ENCODE data around the gene C1QL4. TPM values are rescaled to one million over a fixed set of nuclear protein-coding genes. Genes with fewer than 3 reads are reported as not detected.

C1QL4 gene
- total and polyA plus RNA-seq, 2 donors (not counting 1 experiment from before 2014, with no cell fraction given): not detected

- Histone ChIP-seq H3K4me3 (ENCODE audit: control extremely low read depth in 1 of 5, extremely low read depth in 1 of 5, insufficient read depth in 1 of 5, low read depth in 2 of 5, low read length in 4 of 5) (no peak overlapping the region), H3K36me3 (replicated peaks in 1 of 2; ENCODE audit: control extremely low read depth in 1 of 2, control insufficient read depth in 1 of 2, extremely low read depth in 1 of 2, insufficient read depth in 2 of 2, low read length in 1 of 2) (no peaks in the 10 kb centered on the region), H3K27me3 (replicated peaks in 1 of 4; ENCODE audit: control extremely low read depth in 1 of 4, control insufficient read depth in 3 of 4, insufficient read depth in 4 of 4, low read length in 3 of 4) (peaks cover 0 to 4% (median under 1%) of the 10 kb centered on the region in 4 experiments), H3K27ac (ENCODE audit: low read length in 2 of 2) (no peak overlapping the region), H3K79me2 (ENCODE audit: control insufficient read depth, insufficient read depth, low read length) (no peaks in the 10 kb centered on the region), H3K4me1 (ENCODE audit: control insufficient read depth in 2 of 2, insufficient read depth in 2 of 2, low read length in 2 of 2) (no peaks in the 10 kb centered on the region), H4K20me1 (ENCODE audit: control insufficient read depth, insufficient read depth, low read length, poor library complexity, severe bottlenecking) (no peaks in the 10 kb centered on the region), H3K9ac (ENCODE audit: low read length) (no peak overlapping the region), H3K4me2 (replicated peaks; ENCODE audit: low read depth, low read length, poor library complexity, severe bottlenecking) (no peak overlapping the region), H3K9me3 (ENCODE audit: control extremely low read depth in 1 of 3, control insufficient read depth in 2 of 3, insufficient read depth in 1 of 3, low read length in 2 of 3) (no peaks in the 10 kb centered on the region), H2AFZ (ENCODE audit: insufficient read depth, low read depth, low read length, poor library complexity, severe bottlenecking) (no peak overlapping the region)
- H3K4me1 Mint-ChIP-seq: no peaks in the 10 kb centered on the region
- DNase-seq (no peak), ATAC-seq (ENCODE audit: low read depth) (no peak)
- no peak for TF ChIP-seq CTCF (IDR thresholded peaks at IDR 0.05)
- TF ChIP-seq EZH2 (IDR thresholded peaks at IDR 0.05; ENCODE audit: borderline replicate concordance, insufficient read depth, low read depth, low read length, poor library complexity, severe bottlenecking): no peak
- H3K4me3 Mint-ChIP-seq: no peak overlapping the region
- CTCF ChIA-PET: no interaction called here
- POLR2A ChIA-PET: no interaction called here
- 95% methylated on average over 7 of the region's 7 CpGs for WGBS (ENCODE audit: insufficient coverage)
- no peak overlapping the region for H3K27ac Mint-ChIP-seq
- H3K9me3 Mint-ChIP-seq (ENCODE audit: insufficient read depth): no peaks in the 10 kb centered on the region
- peaks cover 44% of the 10 kb centered on the region for H3K27me3 Mint-ChIP-seq
- intact Hi-C loops (cut with micrococcal nuclease): no loop called here
Measured at GRCh38 chr12:49309386-49309785, 27.6 kb downstream of the C1QL4 start.

DNA sequence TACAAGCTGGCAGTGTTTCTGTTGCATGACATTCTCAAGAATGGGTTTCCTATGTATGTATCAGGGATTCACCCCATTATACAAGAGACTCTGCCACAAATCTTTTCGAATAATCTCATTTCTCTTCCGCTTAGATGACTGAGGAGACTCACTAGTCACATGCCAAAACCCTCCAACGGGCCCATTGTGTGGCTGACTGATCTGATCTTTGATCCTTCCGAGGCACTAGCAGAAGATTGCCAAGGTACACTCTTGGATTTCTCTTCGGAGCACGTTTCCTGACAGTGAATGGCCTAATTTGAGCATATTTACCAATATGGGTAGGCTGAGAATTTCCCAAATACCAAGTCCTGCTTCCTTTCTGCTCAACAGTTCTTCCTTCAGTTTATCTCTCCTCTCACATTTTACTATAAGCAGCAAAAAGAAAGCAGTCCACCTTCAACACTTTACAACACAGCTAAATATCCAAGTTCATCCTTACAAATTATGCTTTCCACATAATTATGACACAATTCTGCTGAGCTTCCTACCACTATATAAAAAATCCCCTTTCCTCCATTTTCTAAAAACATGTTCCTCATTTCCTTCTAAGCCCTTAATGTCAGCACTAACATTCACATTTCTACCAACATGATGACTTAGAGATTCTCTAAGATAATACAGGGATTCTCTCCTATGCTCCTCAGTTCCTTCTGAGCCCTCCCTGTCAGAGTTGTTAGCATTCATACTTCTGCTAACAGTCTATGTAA is 31.1 kb downstream of the C1QL4 start:
- 83% methylated on average over 2 of the region's 6 CpGs for WGBS (ENCODE audit: insufficient coverage)
- Histone ChIP-seq H3K27ac (ENCODE audit: low read length in 2 of 2) (no peak overlapping the region), H3K9ac (ENCODE audit: low read length) (no peak overlapping the region), H4K20me1 (ENCODE audit: control insufficient read depth, insufficient read depth, low read length, poor library complexity, severe bottlenecking) (no peaks in the 10 kb centered on the region), H3K4me2 (replicated peaks; ENCODE audit: low read depth, low read length, poor library complexity, severe bottlenecking) (no peak overlapping the region), H3K27me3 (replicated peaks in 1 of 4; ENCODE audit: control extremely low read depth in 1 of 4, control insufficient read depth in 3 of 4, insufficient read depth in 4 of 4, low read length in 3 of 4) (peaks cover 0 to 15% (median 2%) of the 10 kb centered on the region in 4 experiments), H3K36me3 (replicated peaks in 1 of 2; ENCODE audit: control extremely low read depth in 1 of 2, control insufficient read depth in 1 of 2, extremely low read depth in 1 of 2, insufficient read depth in 2 of 2, low read length in 1 of 2) (no peaks in the 10 kb centered on the region), H3K4me3 (ENCODE audit: control extremely low read depth in 1 of 5, extremely low read depth in 1 of 5, insufficient read depth in 1 of 5, low read depth in 2 of 5, low read length in 4 of 5) (no peak overlapping the region), H3K4me1 (ENCODE audit: control insufficient read depth in 2 of 2, insufficient read depth in 2 of 2, low read length in 2 of 2) (no peaks in the 10 kb centered on the region), H3K9me3 (ENCODE audit: control extremely low read depth in 1 of 3, control insufficient read depth in 2 of 3, insufficient read depth in 1 of 3, low read length in 2 of 3) (no peaks in the 10 kb centered on the region), H2AFZ (ENCODE audit: insufficient read depth, low read depth, low read length, poor library complexity, severe bottlenecking) (no peak overlapping the region), H3K79me2 (ENCODE audit: control insufficient read depth, insufficient read depth, low read length) (no peaks in the 10 kb centered on the region)
- H3K9me3 Mint-ChIP-seq (ENCODE audit: insufficient read depth): no peaks in the 10 kb centered on the region
- POLR2A ChIA-PET: no interaction called here
- ATAC-seq (ENCODE audit: low read depth): no peak
- no peak for DNase-seq
- CTCF ChIA-PET: interaction anchor here (0.7 to 2.9 kb wide), 2 partner anchors 17 to 211 kb away, joined by 4 to 11 read pairs; no protein-coding TSS in a partner anchor
- H3K27me3 Mint-ChIP-seq: peaks cover 59% of the 10 kb centered on the region
- TF ChIP-seq CTCF (IDR thresholded peaks at IDR 0.05): no peak
- H3K4me3 Mint-ChIP-seq: no peak overlapping the region
- no peak overlapping the region for H3K27ac Mint-ChIP-seq
- no peaks in the 10 kb centered on the region for H3K4me1 Mint-ChIP-seq
- intact Hi-C loops (cut with micrococcal nuclease): no loop called here
